ENCODE data around the gene CSGALNACT2. TPM values are rescaled to one million over a fixed set of nuclear protein-coding genes. Genes with fewer than 3 reads are reported as not detected.
A peak's percentile ranks its signal among the peaks of the same experiment; 100 is the strongest.
"Not testable (repeated sequence)": the region's sequence is repeated elsewhere in the genome, so short reads cannot be mapped to it uniquely, and the experiment has no call there.

The CSGALNACT2 gene
- total RNA-seq, 1 experiment from 2014 or later, result 9.0 TPM

DNA sequence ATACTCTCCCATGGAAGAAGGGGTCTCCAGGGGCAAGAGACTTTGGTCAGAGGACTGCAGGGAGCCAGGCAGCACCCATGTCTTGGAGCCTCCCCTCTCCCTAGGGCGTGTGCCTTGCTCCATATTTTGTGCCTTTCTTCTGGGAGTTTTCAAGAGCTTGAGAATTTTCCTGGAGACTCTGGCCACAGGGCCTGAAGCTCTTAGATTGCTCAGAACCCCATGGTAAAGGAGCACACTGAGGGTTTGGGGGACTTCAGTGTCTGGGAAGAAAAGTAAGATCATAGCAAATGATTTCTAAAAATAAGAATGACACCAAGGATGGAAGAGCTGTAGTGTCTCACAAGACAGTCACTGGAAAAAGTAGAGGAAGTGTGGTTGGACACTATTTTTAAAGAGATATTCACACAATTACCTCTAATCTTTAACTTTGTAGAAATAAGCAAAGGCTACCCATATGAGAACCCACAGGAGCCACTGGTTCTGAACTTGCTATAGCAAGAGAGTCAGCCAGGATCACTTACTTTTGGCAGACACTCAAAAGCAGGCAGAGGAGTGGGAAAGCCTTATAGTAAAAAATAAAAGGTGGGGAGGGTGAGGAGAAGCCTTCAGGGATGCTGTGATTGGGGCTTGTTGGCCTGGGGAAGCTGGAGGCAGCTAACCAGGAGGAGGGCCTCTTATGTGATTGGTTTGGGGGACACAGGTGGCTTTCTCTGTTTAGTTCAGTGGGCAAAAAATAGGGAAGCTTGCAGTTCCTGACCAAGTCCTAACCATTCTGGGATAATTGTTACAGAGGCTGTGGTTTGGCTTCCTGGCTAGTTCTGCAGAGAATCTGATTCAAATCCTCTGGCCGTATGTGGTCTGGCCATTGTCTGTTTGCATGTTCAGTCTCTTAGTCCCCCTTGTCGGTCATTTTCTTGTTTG lies 5.1 kb upstream of the CSGALNACT2 start:
- in situ Hi-C loops (cut with HindIII; ENCODE audit: low pct_unique_long_range_greater_than_20kb, low sequenced_read_pairs), result no loop called here
- DNase-seq (ENCODE audit: low read depth), result no peak

DNA sequence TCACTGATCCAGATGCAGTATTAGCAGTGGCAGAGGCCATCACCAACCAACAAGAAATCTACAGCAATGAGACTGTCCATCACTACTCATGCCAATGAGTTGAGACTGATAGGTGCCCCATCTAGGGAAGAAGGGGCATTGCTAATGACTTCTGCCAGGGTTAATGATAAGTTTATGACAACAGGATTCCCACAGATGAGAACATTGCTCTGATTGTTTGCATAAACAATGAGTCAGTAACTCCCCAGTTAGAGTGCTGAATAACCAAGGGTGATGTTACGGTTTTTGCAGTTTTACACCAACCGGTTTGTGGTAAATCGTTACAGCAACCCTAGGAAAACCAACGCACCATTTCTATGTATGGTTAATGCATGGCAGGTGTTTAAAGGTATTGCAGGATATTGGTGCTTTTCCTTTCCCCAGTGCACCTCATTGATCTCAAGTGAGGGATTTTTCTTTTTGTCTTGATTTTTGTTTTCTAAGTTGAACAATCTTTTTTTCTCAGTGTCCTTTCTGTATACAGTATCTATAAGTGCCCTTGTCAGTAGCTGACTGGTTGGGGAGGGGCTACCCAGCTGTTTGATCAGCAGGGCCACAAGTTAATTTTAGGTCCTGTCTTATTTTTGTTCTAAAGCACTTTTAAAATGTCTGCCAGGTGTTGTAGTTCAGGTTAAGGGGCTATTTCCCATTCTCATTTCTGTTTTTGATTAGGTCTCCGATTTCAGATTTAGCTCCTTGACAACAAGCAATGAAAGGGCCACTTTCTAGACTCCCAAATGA lies 3.9 kb upstream of the CSGALNACT2 start:
- DNase-seq (ENCODE audit: low read depth), result peak; percentile 48
- in situ Hi-C loops (cut with HindIII; ENCODE audit: low pct_unique_long_range_greater_than_20kb, low sequenced_read_pairs), result no loop called here

DNA sequence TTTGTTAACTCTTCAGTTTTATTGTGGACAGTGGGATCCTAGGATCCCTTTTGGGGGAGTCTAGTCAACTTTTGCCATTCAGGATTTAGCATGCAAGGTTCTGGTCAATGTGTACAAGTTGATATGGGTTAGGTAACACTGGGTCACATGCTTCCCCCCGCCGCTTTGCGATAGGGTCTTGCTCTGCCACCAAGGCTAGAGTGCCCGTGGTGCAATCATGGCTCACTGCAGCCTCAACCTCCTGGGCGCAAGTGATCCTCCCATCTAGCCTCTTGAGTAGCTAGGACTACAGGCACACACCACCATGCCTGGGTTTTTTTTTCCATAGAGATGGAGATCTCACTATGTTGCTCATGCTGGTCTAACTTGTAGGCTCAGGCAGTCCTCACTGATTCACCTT lies 3.2 kb upstream of the CSGALNACT2 start:
- DNase-seq (ENCODE audit: low read depth), result no peak
- in situ Hi-C loops (cut with HindIII; ENCODE audit: low pct_unique_long_range_greater_than_20kb, low sequenced_read_pairs), result no loop called here

DNA sequence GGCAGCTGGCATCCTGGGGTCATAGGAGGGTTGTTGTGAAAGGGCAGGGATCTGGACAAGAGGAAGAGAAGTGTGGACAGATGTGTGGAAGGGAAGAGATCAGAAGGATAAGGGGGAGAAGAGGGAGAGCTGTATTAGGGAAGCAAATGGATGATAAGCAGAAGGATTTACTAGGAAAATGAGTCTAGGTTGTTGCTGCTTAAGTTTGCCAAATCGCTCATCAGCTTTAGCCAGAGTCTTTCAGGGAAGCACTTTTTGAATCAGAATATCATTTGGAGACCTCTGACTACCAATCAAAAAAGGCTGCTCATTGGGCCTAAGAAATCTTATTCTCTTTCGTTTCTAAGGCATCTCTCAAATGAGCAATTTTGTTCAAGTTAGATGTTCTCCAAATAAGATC lies 2.6 kb upstream of the CSGALNACT2 start:
- in situ Hi-C loops (cut with HindIII; ENCODE audit: low pct_unique_long_range_greater_than_20kb, low sequenced_read_pairs), result no loop called here
- DNase-seq (ENCODE audit: low read depth), result no peak

DNA sequence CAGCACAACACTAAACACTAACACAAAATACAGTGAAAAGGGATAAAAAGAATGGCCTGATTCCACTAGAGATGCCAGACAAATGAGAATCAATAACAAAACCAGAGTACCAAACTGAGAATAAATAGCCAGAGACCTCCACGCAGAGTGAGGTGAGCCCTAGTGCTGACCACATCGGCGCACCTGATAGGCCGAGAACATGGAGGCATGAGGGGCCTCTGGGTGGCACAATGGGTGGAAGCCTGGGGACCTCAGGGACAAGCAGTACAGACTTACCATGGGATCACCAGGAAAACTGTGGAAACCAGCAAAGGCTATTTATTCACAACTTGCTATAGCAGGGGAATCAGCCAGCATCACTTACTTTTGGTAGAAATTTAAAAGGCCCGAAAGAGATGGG lies 1.8 kb upstream of the CSGALNACT2 start:
- in situ Hi-C loops (cut with HindIII; ENCODE audit: low pct_unique_long_range_greater_than_20kb, low sequenced_read_pairs), result no loop called here
- no peak for DNase-seq (ENCODE audit: low read depth)

DNA sequence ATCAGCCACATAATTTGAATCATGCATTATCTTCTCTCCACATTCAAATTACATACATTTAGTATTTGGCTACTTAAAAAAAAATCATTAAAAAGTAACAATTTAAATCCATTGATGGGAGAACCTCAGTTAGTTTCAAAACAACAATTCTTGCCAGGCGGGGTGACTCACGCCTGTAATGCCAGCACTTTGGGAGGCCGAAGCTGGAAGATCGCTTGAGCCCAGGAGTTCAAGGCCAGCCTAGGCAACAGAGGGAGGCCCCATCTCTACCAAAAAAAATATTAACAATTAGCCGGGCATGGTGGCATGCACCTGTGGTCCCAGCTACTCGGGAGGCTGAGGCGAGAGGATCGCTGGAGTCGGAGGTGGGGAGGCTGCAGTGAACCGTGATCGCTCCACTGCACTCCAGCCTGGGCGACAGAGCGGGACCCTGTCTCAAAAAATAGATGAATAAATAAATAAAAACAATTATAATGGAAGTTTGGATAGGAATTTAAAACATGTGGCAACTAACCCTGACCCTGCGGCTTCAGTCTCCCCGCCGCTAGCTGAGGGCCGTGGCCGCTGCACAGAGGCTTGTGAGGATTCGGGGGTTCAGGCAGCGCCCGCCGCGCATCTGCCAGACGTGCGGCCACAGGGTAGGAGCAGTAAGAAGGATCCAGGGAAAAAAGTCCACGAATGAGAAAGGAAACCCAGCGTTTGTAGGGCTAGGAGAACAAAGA lies 1.1 kb upstream of the CSGALNACT2 start:
- DNase-seq (ENCODE audit: low read depth), result peak; percentile 11
- in situ Hi-C loops (cut with HindIII; ENCODE audit: low pct_unique_long_range_greater_than_20kb, low sequenced_read_pairs), result no loop called here

DNA sequence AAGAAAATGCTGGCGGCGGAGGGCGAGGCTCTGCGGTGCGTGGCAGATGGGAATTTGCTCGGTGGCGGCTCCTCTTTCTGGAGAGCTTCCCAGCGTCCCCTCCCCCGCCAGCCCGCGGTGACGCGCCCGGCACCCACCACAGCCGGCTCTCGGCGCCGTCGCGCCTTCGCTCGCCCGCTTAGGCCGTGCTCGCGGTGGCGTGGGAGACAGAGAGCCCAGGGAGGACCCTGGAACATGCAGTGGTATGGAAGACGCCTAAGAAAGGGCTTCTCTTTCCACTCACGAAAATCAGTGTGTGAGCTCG lies 576 bp upstream of the CSGALNACT2 start:
- in situ Hi-C loops (cut with HindIII; ENCODE audit: low pct_unique_long_range_greater_than_20kb, low sequenced_read_pairs), result no loop called here
- peak; percentile 63 for DNase-seq (ENCODE audit: low read depth)

- peak; percentile 60 for DNase-seq (ENCODE audit: low read depth)
- in situ Hi-C loops (cut with HindIII; ENCODE audit: low pct_unique_long_range_greater_than_20kb, low sequenced_read_pairs), result no loop called here
Observed at GRCh38 chr10:43138757-43139241, 554 bp downstream of the CSGALNACT2 start.

- no peak for DNase-seq (ENCODE audit: low read depth)
- in situ Hi-C loops (cut with HindIII; ENCODE audit: low pct_unique_long_range_greater_than_20kb, low sequenced_read_pairs), result no loop called here
Observed at GRCh38 chr10:43141421-43141820, 3.2 kb downstream of the CSGALNACT2 start.

GRCh38 chr10:43145311-43145710 lies 7.1 kb downstream of the CSGALNACT2 start:
- in situ Hi-C loops (cut with HindIII; ENCODE audit: low pct_unique_long_range_greater_than_20kb, low sequenced_read_pairs), result no loop called here
- DNase-seq (ENCODE audit: low read depth), result peak; percentile 45

DNA sequence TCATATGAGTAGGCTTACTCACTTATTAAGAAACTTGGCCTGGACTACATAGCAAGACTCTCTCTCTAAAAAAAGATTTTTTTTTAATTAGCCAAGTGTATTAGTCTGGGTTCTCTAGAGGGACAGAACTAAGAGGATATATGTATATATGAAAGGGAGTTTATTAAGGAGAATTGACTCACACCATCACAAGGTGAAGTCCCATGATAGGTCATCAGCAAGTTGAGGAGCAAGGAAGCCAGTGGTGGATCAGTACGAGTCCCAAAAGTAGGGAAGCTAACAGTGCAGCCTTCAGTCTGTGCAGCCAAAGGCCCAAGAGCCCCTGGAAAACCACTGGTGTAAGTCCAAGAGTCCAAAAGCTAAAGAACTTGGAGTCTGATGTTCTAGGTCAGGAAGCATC lies 7.7 kb downstream of the CSGALNACT2 start:
- in situ Hi-C loops (cut with HindIII; ENCODE audit: low pct_unique_long_range_greater_than_20kb, low sequenced_read_pairs); DNase-seq (ENCODE audit: low read depth): not testable (repeated sequence)

GRCh38 chr10:43151371-43151770 lies 13.1 kb downstream of the CSGALNACT2 start:
- DNase-seq (ENCODE audit: low read depth), result no peak
- in situ Hi-C loops (cut with HindIII; ENCODE audit: low pct_unique_long_range_greater_than_20kb, low sequenced_read_pairs), result no loop called here

DNA sequence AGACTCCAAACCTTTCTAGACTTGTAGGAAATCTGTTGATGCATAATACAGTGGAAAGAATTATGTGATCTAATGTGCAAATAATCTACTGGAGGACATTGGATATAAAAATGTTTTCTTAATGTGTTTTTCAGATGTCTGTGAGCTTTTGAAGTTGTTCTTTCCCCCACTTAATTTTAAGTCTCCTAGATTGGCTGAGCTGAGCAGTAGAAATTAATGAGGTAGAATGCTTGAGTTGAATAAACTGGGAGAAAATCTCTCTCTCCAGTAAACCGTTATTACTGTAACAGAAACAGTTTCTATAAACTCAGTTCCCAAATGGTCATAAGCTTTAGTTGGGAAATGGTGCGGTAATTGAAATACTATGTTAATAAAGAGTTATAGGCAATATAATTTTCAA lies 15.7 kb downstream of the CSGALNACT2 start:
- DNase-seq (ENCODE audit: low read depth), result no peak
- in situ Hi-C loops (cut with HindIII; ENCODE audit: low pct_unique_long_range_greater_than_20kb, low sequenced_read_pairs), result no loop called here

GRCh38 chr10:43155221-43155620 lies 17.0 kb downstream of the CSGALNACT2 start:
- in situ Hi-C loops (cut with HindIII; ENCODE audit: low pct_unique_long_range_greater_than_20kb, low sequenced_read_pairs), result no loop called here
- DNase-seq (ENCODE audit: low read depth), result no peak

DNA sequence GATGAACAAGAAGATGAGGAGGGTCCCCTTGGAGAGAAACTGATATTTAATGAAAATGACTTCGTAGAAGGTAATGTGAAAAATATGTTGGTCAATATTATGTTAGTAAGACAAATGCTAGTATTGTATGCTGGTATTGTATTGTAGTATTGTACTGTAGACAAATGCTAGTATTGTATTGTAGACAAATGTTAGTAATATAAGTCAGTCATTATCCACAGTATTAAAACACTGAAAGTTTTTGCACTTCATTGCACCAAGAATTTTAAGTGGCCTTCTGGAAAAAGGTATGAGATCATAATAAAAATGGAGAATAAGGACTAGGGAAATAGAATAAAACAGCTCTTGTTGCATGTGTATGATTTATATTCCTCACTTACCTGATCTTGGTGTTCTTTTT lies 17.5 kb downstream of the CSGALNACT2 start:
- in situ Hi-C loops (cut with HindIII; ENCODE audit: low pct_unique_long_range_greater_than_20kb, low sequenced_read_pairs), result no loop called here
- DNase-seq (ENCODE audit: low read depth), result no peak

GRCh38 chr10:43156590-43157341 lies 18.5 kb downstream of the CSGALNACT2 start:
- in situ Hi-C loops (cut with HindIII; ENCODE audit: low pct_unique_long_range_greater_than_20kb, low sequenced_read_pairs), result no loop called here
- DNase-seq (ENCODE audit: low read depth), result no peak

DNA sequence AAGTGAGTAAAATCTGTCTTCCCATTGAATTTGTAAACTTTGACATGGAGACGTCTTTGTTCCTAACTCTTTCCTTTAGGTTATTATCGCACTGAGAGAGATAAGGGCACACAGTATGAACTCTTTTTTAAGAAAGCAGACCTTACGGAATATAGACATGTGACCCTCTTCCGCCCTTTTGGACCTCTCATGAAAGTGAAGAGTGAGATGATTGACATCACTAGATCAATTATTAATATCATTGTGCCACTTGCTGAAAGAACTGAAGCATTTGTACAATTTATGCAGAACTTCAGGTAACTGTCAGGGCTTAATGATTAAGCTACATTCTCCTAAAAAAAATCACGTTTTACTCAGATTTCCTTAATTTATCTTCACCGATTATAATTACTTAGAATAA lies 20.4 kb downstream of the CSGALNACT2 start:
- in situ Hi-C loops (cut with HindIII; ENCODE audit: low pct_unique_long_range_greater_than_20kb, low sequenced_read_pairs), result no loop called here
- no peak for DNase-seq (ENCODE audit: low read depth)

All from Caki2 (cell line).